Inflammatory macrophage treated with lipopolysaccharide for 4 hours (primary cell): Measurements from ENCODE around the gene SPOCK1.

ENCODE experiments used
- DNase-seq: peaks from one replicate; pipeline ENCODE4 v3.0.0-alpha.2; 2020

SPOCK1 gene

GRCh38 chr5:137357436-137357835 is 141.7 kb downstream of the SPOCK1 start:
- no peak for DNase-seq

DNA sequence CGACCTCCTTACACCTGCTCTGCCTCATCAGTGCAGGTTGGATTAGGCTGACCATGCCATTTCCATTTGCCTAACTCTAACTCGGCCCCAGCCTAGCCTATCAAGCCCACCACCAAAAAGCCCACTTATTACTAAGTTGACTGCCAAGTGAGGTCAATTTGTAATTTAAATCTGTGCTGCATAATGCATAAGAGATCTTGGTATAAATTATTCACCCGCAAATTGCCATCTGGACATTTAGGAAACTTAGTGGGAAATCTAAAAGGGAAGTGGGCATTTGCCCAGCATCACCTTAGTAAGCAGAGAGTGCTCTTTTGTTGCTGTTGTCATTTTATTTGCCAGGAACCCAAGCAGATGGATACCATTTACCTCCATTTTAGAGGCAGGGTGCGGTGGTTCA is 143.0 kb downstream of the SPOCK1 start:
- DNase-seq: no peak

- DNase-seq: no peak
Measured at GRCh38 chr5:137355708-137356107, 143.4 kb downstream of the SPOCK1 start.

- DNase-seq: no peak
Measured at GRCh38 chr5:137352095-137352494, 147.0 kb downstream of the SPOCK1 start.

GRCh38 chr5:137350791-137351190 is 148.3 kb downstream of the SPOCK1 start:
- DNase-seq: no peak

- no peak for DNase-seq
Measured at GRCh38 chr5:137348759-137349158, 150.4 kb downstream of the SPOCK1 start.

DNA sequence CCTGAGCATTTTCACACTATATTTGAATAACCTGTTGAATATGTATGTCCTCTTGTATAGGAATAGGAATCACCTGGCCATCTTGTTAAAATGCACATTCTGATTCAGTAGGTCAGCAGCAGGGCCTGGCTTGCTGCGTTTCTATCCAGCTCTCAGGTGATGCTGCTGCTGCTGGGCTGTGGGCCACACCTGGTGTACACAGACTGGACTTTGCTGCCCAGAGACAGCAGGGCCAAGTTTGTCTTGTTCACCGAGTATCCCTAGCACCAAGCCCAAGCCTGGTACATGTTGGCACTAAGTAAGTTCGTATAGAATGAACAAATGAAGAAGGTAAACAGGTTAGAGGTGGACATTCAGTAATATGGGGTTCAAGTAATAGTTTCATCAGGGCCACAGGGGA is 151.3 kb downstream of the SPOCK1 start:
- no peak for DNase-seq

DNA sequence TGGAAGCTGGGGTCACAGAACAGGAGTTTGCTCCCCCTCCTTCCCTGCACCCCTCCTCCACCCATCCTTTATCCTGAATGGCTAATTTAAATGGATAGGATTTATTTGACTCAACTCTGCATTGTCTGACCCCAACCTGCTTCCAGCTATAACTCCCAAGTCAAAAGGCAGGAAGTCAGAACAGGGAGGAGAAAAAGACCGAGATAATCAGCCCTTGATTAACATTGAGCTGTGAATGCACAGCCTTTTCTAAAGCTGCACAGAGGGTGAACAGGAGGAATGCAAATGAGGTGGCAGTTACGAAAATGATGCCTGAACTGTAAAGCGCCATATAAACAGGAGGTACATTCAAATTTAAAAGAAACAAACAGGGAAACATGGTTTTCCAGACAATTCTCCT is 152.8 kb downstream of the SPOCK1 start:
- DNase-seq: no peak

GRCh38 chr5:137345396-137345795 is 153.7 kb downstream of the SPOCK1 start:
- DNase-seq: no peak

DNA sequence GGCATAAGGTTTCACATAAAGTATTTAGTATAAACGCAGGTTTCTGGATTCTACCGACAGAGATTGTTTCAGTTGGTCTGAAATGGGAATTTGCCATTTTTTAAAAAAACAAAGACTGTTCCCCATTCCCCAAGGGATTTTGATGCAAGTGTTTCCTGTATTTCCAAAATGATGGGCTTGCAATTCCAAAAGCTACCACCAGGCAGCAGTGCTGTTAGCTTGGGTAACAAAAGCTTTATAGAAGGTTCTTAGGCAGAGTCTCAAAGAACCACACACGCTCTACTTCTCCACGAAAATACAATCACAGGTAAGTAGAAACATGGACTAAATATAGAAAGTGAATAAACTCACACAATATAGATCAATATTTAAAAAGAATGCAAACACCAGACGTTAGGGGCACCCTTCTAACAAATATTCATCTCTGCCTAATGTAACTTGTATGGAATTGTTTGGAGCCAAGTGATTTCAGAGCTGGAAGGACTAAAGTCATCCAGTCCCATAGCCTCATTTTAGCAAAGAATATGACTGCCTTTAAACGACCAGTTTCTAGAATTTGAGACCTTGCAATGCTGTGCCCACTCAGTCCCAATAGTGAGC is 154.3 kb downstream of the SPOCK1 start:
- peak; percentile 50 for DNase-seq

DNA sequence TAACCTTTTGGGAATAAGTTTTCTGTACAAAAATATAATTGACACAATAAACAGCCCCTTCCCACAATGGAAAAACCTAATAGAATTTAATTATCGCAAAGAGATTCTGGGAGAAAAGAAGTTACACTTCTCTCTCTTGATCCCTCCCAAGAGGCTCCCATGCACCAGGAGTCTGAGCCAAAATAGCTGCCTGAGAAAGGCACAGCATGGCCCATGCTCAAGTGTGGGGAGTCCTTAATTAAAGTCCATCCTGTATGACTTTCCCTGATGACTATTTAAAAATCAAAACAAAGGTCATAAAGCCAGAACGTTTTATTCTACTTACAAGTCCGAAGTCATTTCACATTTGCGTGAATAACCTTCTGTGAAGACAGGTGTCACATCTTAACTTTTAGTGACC is 155.1 kb downstream of the SPOCK1 start:
- no peak for DNase-seq

- DNase-seq: no peak
Measured at GRCh38 chr5:137342764-137343163, 156.4 kb downstream of the SPOCK1 start.

- DNase-seq: no peak
Measured at GRCh38 chr5:137341831-137342230, 157.3 kb downstream of the SPOCK1 start.

DNA sequence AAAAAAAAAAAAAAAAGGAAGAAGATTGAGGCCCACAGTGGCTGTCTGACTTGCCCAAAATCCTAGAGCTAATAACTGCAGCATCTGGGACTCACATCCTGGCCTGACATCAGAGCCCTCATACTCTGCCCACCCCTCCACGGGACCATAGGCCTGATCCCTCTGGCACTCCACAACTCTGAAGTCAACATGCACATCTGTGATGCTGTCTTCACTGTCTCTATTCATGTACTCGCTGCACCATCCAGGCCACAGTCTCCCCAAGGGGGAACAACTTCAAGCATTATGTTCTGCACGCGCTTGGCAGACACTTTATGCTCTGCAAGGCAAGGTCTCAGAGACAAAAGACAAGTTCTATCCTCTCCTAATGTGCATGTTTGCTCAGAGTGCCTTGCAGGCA is 158.2 kb downstream of the SPOCK1 start:
- no peak for DNase-seq

GRCh38 chr5:137336565-137337120 is 162.5 kb downstream of the SPOCK1 start:
- no peak for DNase-seq

GRCh38 chr5:137336161-137336560 is 163.0 kb downstream of the SPOCK1 start:
- no peak for DNase-seq

- no peak for DNase-seq
Measured at GRCh38 chr5:137335493-137335892, 163.6 kb downstream of the SPOCK1 start.

GRCh38 chr5:137333928-137334327 is 165.2 kb downstream of the SPOCK1 start:
- DNase-seq: no peak

DNA sequence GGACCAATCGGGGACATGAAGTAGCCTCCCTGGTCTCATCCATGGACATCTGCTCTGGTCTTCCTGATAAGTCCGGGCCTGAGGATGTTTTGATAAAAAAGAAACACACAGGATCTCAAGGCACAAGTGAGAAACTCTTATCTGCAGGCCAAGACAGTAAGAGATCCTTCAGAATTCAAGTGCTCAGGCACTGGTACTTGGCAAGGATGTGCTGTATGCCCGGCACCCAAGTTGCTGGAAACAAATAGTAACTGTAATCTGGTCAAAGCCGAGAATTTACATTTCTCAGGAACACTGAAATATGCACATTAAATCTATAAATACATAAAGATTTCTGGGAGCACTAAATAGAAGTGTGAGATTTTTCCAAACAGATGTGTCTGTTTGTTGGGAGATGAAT is 165.7 kb downstream of the SPOCK1 start:
- DNase-seq: no peak

DNA sequence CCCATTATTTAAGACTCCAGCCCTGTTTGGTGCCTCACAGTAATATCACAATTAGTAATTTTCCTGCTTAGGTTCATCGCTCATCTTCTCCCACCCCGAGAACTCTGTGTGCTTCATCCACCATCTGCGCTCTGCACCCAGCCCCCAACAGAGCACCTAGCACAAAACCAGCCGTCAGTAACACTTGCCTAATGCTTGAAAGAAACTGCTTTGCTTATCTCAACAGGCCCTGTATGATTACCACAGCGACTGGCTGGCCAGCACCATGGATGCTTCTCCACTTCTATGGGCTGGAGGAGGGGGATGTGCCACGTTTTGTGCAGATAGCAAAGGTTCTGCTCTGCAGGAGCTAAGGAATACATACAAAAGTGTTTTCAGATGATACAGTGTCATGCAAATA is 166.8 kb downstream of the SPOCK1 start:
- DNase-seq: no peak

- DNase-seq: no peak
Measured at GRCh38 chr5:137329586-137330296, 169.4 kb downstream of the SPOCK1 start.

DNA sequence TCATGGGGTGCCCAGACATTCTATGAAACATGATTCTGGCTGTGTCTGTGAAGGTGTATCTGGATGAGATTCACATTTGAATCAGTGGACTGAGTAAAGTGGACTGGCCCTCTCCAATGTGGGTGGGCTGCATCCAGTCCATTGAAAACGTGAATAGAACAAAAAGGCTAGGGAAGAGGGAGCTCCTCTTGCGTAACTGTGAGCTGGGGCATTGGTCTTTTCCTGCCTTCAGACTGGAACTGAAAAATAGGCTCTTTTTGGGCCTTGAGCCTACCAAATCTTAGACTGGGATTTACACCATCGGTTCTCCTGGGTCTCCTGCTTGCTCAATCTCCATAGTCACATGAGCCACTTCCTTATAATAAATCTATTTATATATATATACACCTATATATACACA is 170.1 kb downstream of the SPOCK1 start:
- DNase-seq: no peak

DNA sequence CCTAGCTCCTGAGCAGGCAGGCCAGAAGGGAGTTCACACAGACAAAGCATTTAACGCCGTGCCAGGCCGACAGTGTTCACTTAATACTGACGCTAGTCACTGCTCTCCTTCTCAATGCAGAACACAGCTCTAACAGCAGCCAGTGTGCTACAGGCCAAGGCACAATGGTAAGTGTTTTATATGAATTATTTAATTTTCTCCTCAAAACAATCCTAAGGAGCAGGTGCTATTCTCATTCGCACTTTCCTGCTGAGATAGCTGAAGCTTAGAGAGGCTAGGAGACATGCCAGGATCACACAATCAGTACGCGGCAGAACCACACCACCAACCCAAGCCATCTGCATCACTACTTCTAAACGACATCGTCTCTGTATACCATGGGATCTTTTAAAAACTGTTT is 170.7 kb downstream of the SPOCK1 start:
- no peak for DNase-seq

- DNase-seq: no peak
Measured at GRCh38 chr5:137325721-137326120, 173.4 kb downstream of the SPOCK1 start.
